Hepatocyte (in vitro differentiated cells): ENCODE data around the gene FBN1.

ENCODE experiments used
- CTCF ChIP-seq: fragments of 200-600 bp; sonication (generic); IDR thresholded peaks from 2 replicates; pipeline ENCODE4 v1.5.1; 2016; ENCODE audit warnings: antibody characterized with exemption, mild to moderate bottlenecking; ENCODE audit not compliant: poor library complexity
- EZH2phosphoT487 ChIP-seq: fragments of 200-600 bp; sonication (generic); IDR thresholded peaks from one replicate; pipeline ENCODE4 v1.6.1; 2018; ENCODE audit warnings: antibody characterized with exemption, mild to moderate bottlenecking, low read depth, moderate library complexity; ENCODE audit not compliant: unreplicated experiment, severe bottlenecking

- TF ChIP-seq CTCF (no peak), EZH2phosphoT487 (no peak)
Measured at GRCh38 chr15:48557335-48557734, 88.2 kb downstream of the FBN1 start.
